Prostate gland (tissue), 2 donors: Measurements from ENCODE around the gene TCERG1L.

ENCODE experiments used
- CTCF ChIP-seq, 4 experiments: fragments of 200-600 bp in 2 of 4; fragments of 450-650 bp in 2 of 4; sonication (generic) in 2 of 4; IDR thresholded peaks; 1 replicate in 3 of 4; 2 replicates in 1 of 4; pipeline ENCODE4 v1.5.1; 2016 to 2019; ENCODE audit warnings: antibody characterized with exemption in 4 of 4, mild to moderate bottlenecking in 2 of 4, moderate library complexity in 2 of 4
- POLR2A ChIP-seq: fragments of 450-650 bp; IDR thresholded peaks from one replicate; pipeline ENCODE4 v1.6.1; 2016; ENCODE audit warnings: antibody characterized with exemption, mild to moderate bottlenecking

GRCh38 chr10:131113165-131113564, 198.4 kb downstream of the TCERG1L start:
- TF ChIP-seq CTCF (IDR thresholded peaks at IDR 0.05) = no peak
- TF ChIP-seq POLR2A = no peak
